GM12878 (cell line): ENCODE data around the gene CD40LG. TPM values are rescaled to one million over a fixed set of nuclear protein-coding genes. Genes with fewer than 3 reads are reported as not detected.

ENCODE experiments used
- NR2C2 ChIP-seq: IDR thresholded peaks from 2 replicates; pipeline ENCODE4 v1.6.1; 2011; ENCODE audit warnings: borderline replicate concordance, low read depth; ENCODE audit not compliant: control insufficient read depth, insufficient read length
- NRF1 ChIP-seq: conservative IDR thresholded peaks from 2 replicates; pipeline ENCODE4 v1.6.1; 2011; ENCODE audit warnings: mild to moderate bottlenecking, low read depth, low read length, improper control_type of control experiment
- RAD21 ChIP-seq: IDR thresholded peaks from 2 replicates; pipeline ENCODE4 v1.6.1; 2011; ENCODE audit warnings: mild to moderate bottlenecking, low read depth, low read length, moderate library complexity; ENCODE audit not compliant: insufficient read depth
- polyA plus RNA-seq, 11 experiments: library from polyadenylated mRNA; depleted of rRNA in 4 of 11; unstranded in 6 of 11; stranded (reverse) in 5 of 11; fragments of >200 nt; fragmentation: Nextera tagmentation in 4 of 11; fragmentation: Illumina TruSeq in 1 of 11; extraction: Ambion mirVana in 4 of 11; extraction: Trizol in 1 of 11; gene quantifications; 1 replicate in 1 of 11; 2 replicates in 10 of 11; pipeline versions ENCODE4 v1.2.1 to v1.2.3, GENCODE V29; 2011 to 2016; ENCODE audit warnings: inconsistent platforms in 2 of 11, missing spikeins in 2 of 11, low read depth in 1 of 11
- total RNA-seq, 4 experiments: library from RNA; depleted of rRNA in 3 of 4; stranded (reverse); fragments of >200 nt in 3 of 4; fragmentation: Illumina TruSeq in 1 of 4; extraction: Trizol in 1 of 4; gene quantifications; 2 replicates each; pipeline versions ENCODE4 v1.2.1 to v1.2.3, GENCODE V29; 2013 to 2021

CD40LG gene
- total and polyA plus RNA-seq, 10 of the 15 experiments (the other 5 are each of a cell fraction or from before 2014, with no cell fraction given) = 0.04 to 0.21 (median 0.11) TPM; not detected in 6

DNA sequence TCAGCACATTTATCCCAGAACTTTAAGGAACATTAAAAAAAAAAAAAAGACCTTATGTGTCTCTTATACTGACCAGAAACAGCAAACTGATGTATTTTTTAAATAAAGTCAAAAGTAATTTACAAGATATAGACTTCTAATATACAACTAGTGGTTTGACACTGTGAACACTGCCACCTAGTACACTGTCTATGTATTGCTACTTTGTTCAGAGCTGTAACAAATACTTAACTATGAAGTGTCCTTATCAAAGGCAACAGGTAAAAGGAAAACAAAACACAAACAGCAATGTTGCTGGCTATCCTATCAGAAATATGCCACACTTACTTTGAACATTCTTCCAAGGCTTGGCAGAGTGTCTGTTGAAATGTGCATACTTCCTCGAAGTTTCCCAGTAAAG lies 60.4 kb downstream of the CD40LG start (continued):
- TF ChIP-seq NRF1 (no peak), NR2C2 (no peak), RAD21 (peak; percentile 27; the same call in 1 of the 2 replicates)

Other genes starting within 250 kb of the CD40LG start
- not detected in 2 replicates for gene BRS3, start 160.2 kb upstream of the CD40LG start, total RNA-seq (2014; rRNA removed)
- gene BRS3, start 160.2 kb upstream of the CD40LG start, total RNA-seq (2014; rRNA removed; fragmentation: Illumina TruSeq; extraction: Trizol) = not detected in 2 replicates
- not detected in 2 replicates for gene BRS3, start 160.2 kb upstream of the CD40LG start, total RNA-seq (2021)
- gene BRS3, start 160.2 kb upstream of the CD40LG start, polyA plus RNA-seq (2011; rRNA removed) = not detected in 2 replicates
- not detected in 2 replicates for gene BRS3, start 160.2 kb upstream of the CD40LG start, polyA plus RNA-seq (2014; fragmentation: Illumina TruSeq; extraction: Trizol)
- gene BRS3, start 160.2 kb upstream of the CD40LG start, polyA plus RNA-seq (2014; fragmentation: Nextera tagmentation; extraction: Ambion mirVana) = not detected
- not detected in 2 replicates for gene BRS3, start 160.2 kb upstream of the CD40LG start, polyA plus RNA-seq (2014; rRNA removed)
- gene BRS3, start 160.2 kb upstream of the CD40LG start, polyA plus RNA-seq (2016; fragmentation: Nextera tagmentation; extraction: Ambion mirVana) = not detected
- 28.2 and 29.7 TPM in 2 replicates for gene HTATSF1, start 150.6 kb upstream of the CD40LG start, total RNA-seq (2014; rRNA removed)
- gene HTATSF1, start 150.6 kb upstream of the CD40LG start, total RNA-seq (2014; rRNA removed; fragmentation: Illumina TruSeq; extraction: Trizol) = 44.2 and 45.8 TPM in 2 replicates
- gene HTATSF1, start 150.6 kb upstream of the CD40LG start, total RNA-seq (2021) = 24.2 and 24.8 TPM in 2 replicates
- 1.9 and 2.2 TPM in 2 replicates for gene HTATSF1, start 150.6 kb upstream of the CD40LG start, polyA plus RNA-seq (2011; rRNA removed)
- 51.7 and 56.2 TPM in 2 replicates for gene HTATSF1, start 150.6 kb upstream of the CD40LG start, polyA plus RNA-seq (2014; fragmentation: Illumina TruSeq; extraction: Trizol)
- 10 to 100 TPM; 13.2 to 26.9 TPM for gene HTATSF1, start 150.6 kb upstream of the CD40LG start, polyA plus RNA-seq (2014; fragmentation: Nextera tagmentation; extraction: Ambion mirVana)
- gene HTATSF1, start 150.6 kb upstream of the CD40LG start, polyA plus RNA-seq (2014; rRNA removed) = 13.7 and 14.3 TPM in 2 replicates
- gene HTATSF1, start 150.6 kb upstream of the CD40LG start, polyA plus RNA-seq (2016; fragmentation: Nextera tagmentation; extraction: Ambion mirVana) = 10 to 100 TPM; 54.9 to 59.8 TPM
- gene VGLL1, start 115.9 kb upstream of the CD40LG start, total RNA-seq (2014; rRNA removed) = not detected in 2 replicates
- gene VGLL1, start 115.9 kb upstream of the CD40LG start, total RNA-seq (2014; rRNA removed; fragmentation: Illumina TruSeq; extraction: Trizol) = not detected in 2 replicates
- not detected in 2 replicates for gene VGLL1, start 115.9 kb upstream of the CD40LG start, total RNA-seq (2021)
- gene VGLL1, start 115.9 kb upstream of the CD40LG start, polyA plus RNA-seq (2011; rRNA removed) = not detected in 2 replicates
- not detected in 2 replicates for gene VGLL1, start 115.9 kb upstream of the CD40LG start, polyA plus RNA-seq (2014; fragmentation: Illumina TruSeq; extraction: Trizol)
- gene VGLL1, start 115.9 kb upstream of the CD40LG start, polyA plus RNA-seq (2014; fragmentation: Nextera tagmentation; extraction: Ambion mirVana) = not detected
- not detected in 2 replicates for gene VGLL1, start 115.9 kb upstream of the CD40LG start, polyA plus RNA-seq (2014; rRNA removed)
- gene VGLL1, start 115.9 kb upstream of the CD40LG start, polyA plus RNA-seq (2016; fragmentation: Nextera tagmentation; extraction: Ambion mirVana) = not detected
- 21.1 and 21.5 TPM in 2 replicates for gene ARHGEF6, start 132.8 kb downstream of the CD40LG start, total RNA-seq (2014; rRNA removed)
- gene ARHGEF6, start 132.8 kb downstream of the CD40LG start, total RNA-seq (2014; rRNA removed; fragmentation: Illumina TruSeq; extraction: Trizol) = 25.1 and 25.8 TPM in 2 replicates
- gene ARHGEF6, start 132.8 kb downstream of the CD40LG start, total RNA-seq (2021) = 18.8 and 18.9 TPM in 2 replicates
- gene ARHGEF6, start 132.8 kb downstream of the CD40LG start, polyA plus RNA-seq (2011; rRNA removed) = 18.1 and 25.4 TPM in 2 replicates
- gene ARHGEF6, start 132.8 kb downstream of the CD40LG start, polyA plus RNA-seq (2014; fragmentation: Illumina TruSeq; extraction: Trizol) = 29.7 and 37.7 TPM in 2 replicates
- gene ARHGEF6, start 132.8 kb downstream of the CD40LG start, polyA plus RNA-seq (2014; fragmentation: Nextera tagmentation; extraction: Ambion mirVana) = 1 to 10 TPM; 5.4 to 6.5 TPM
- gene ARHGEF6, start 132.8 kb downstream of the CD40LG start, polyA plus RNA-seq (2014; rRNA removed) = 16.2 and 17.9 TPM in 2 replicates
- 10 to 100 TPM; 13.7 to 13.8 TPM for gene ARHGEF6, start 132.8 kb downstream of the CD40LG start, polyA plus RNA-seq (2016; fragmentation: Nextera tagmentation; extraction: Ambion mirVana)
- gene RBMX, start 232.6 kb downstream of the CD40LG start, total RNA-seq (2014; rRNA removed) = 258 and 320 TPM in 2 replicates
- gene RBMX, start 232.6 kb downstream of the CD40LG start, total RNA-seq (2014; rRNA removed; fragmentation: Illumina TruSeq; extraction: Trizol) = 404 and 421 TPM in 2 replicates
- 280 and 287 TPM in 2 replicates for gene RBMX, start 232.6 kb downstream of the CD40LG start, total RNA-seq (2021)
- gene RBMX, start 232.6 kb downstream of the CD40LG start, polyA plus RNA-seq (2011; rRNA removed) = 290 and 302 TPM in 2 replicates
- 427 and 489 TPM in 2 replicates for gene RBMX, start 232.6 kb downstream of the CD40LG start, polyA plus RNA-seq (2014; fragmentation: Illumina TruSeq; extraction: Trizol)
- 100 to 1,000 TPM; 299 to 332 TPM for gene RBMX, start 232.6 kb downstream of the CD40LG start, polyA plus RNA-seq (2014; fragmentation: Nextera tagmentation; extraction: Ambion mirVana)
- gene RBMX, start 232.6 kb downstream of the CD40LG start, polyA plus RNA-seq (2014; rRNA removed) = 234 and 252 TPM in 2 replicates
- gene RBMX, start 232.6 kb downstream of the CD40LG start, polyA plus RNA-seq (2016; fragmentation: Nextera tagmentation; extraction: Ambion mirVana) = 100 to 1,000 TPM; 262 to 270 TPM